Thyroid gland (tissue), 4 donors: ENCODE results near the gene INPP4B. TPM values are rescaled to one million over a fixed set of nuclear protein-coding genes. Genes with fewer than 3 reads are reported as not detected.

Source experiments
- DNase-seq, 2 donors: peaks; one replicate each; pipeline ENCODE4 v3.0.0-alpha.2; 2019
- H3K27ac ChIP-seq, 3 donors: fragments of 200-600 bp; sonication (generic); 1 replicate in 2 of 3; 2 replicates in 1 of 3; pipeline ENCODE4 v1.5.1; 2016 to 2019; ENCODE audit warnings: mild to moderate bottlenecking in 1 of 3, moderate library complexity in 1 of 3
- H3K27me3 ChIP-seq: fragments of 200-600 bp; sonication (generic); one replicate; pipeline ENCODE4 v1.5.1; 2019
- H3K36me3 ChIP-seq, 2 donors: fragments of 200-600 bp; sonication (generic); one replicate each; pipeline ENCODE4 v1.5.1; 2016 to 2019
- H3K4me1 ChIP-seq, 2 donors: fragments of 200-600 bp; sonication (generic); one replicate each; pipeline ENCODE4 v1.5.1; 2017 to 2019
- H3K4me3 ChIP-seq, 3 donors: fragments of 200-600 bp; sonication (generic); replicated peaks in 1 of 3; 1 replicate in 2 of 3; 2 replicates in 1 of 3; pipeline ENCODE4 v1.5.1; 2016; ENCODE audit warnings: mild to moderate bottlenecking in 1 of 3
- H3K9me3 ChIP-seq: fragments of 200-600 bp; sonication (generic); one replicate; pipeline ENCODE4 v1.5.1; 2017
- CTCF ChIP-seq, 6 experiments: fragments of 200-600 bp in 3 of 6; fragments of 450-650 bp in 3 of 6; sonication (generic) in 3 of 6; IDR thresholded peaks; one replicate each; pipeline ENCODE4 v1.5.1; 2016 to 2019; ENCODE audit warnings: antibody characterized with exemption in 6 of 6, mild to moderate bottlenecking in 2 of 6, inconsistent platforms in 1 of 6, moderate library complexity in 1 of 6
- POLR2A ChIP-seq, 2 donors: fragments of 450-650 bp; IDR thresholded peaks; one replicate each; pipeline ENCODE4 v1.6.1; 2017; ENCODE audit warnings: antibody characterized with exemption in 2 of 2, mild to moderate bottlenecking in 2 of 2, moderate library complexity in 1 of 2
- WGBS, 2 donors: methylation state at CpG; one replicate each; pipeline ENCODE4 v1.1.5; 2017; 5-methylcytosine and 5-hydroxymethylcytosine counted together
- intact Hi-C: fragments of 100-400 bp; cut with DNase I; formaldehyde crosslinking; loops from one replicate; pipeline ENCODE4 v1.15.1; 2023
- total RNA-seq, 4 donors: library from RNA; depleted of rRNA; stranded (reverse); fragments of >200 nt; gene quantifications; one replicate each; pipeline ENCODE4 v1.2.3, GENCODE V29; 2016

The INPP4B gene
- total RNA-seq, 4 donors from 2014 or later = 8.0 to 22.1 (median 12.0) TPM

- 98 to 100% methylated on average over 1 of the region's 1 CpG for WGBS, 2 donors
- no peaks in the 10 kb centered on the region for H3K9me3 ChIP-seq
- no peaks in the 10 kb centered on the region for H3K4me1 ChIP-seq
- TF ChIP-seq CTCF (IDR thresholded peaks at IDR 0.05) (no peak), POLR2A (IDR thresholded peaks at IDR 0.05) (no peak)
- H3K27ac ChIP-seq = no peak overlapping the region
- no peak for DNase-seq
- H3K36me3 ChIP-seq = no peaks in the 10 kb centered on the region
- no peaks in the 10 kb centered on the region for H3K27me3 ChIP-seq
- intact Hi-C loops = no loop called here
- no peak overlapping the region for H3K4me3 ChIP-seq
Observed at GRCh38 chr4:142120921-142121320, 725.2 kb downstream of the INPP4B start.

- no peak for DNase-seq
- Histone ChIP-seq H3K4me3 (no peak overlapping the region), H3K27ac (no peak overlapping the region), H3K4me1 (no peaks in the 10 kb centered on the region), H3K36me3 (no peaks in the 10 kb centered on the region), H3K27me3 (no peaks in the 10 kb centered on the region), H3K9me3 (no peaks in the 10 kb centered on the region)
- WGBS, 2 donors = 96 to 98% methylated on average over 2 of the region's 2 CpGs
- intact Hi-C loops = no loop called here
- TF ChIP-seq CTCF (IDR thresholded peaks at IDR 0.05) = no peak
- TF ChIP-seq POLR2A (IDR thresholded peaks at IDR 0.05) = no peak
Observed at GRCh38 chr4:142112451-142112850, 733.6 kb downstream of the INPP4B start.

GRCh38 chr4:142110136-142110535 is 736.0 kb downstream of the INPP4B start:
- no peak for DNase-seq
- H3K9me3 ChIP-seq = no peaks in the 10 kb centered on the region
- H3K36me3 ChIP-seq = no peaks in the 10 kb centered on the region
- H3K4me3 ChIP-seq = no peak overlapping the region
- H3K27me3 ChIP-seq = no peaks in the 10 kb centered on the region
- no peaks in the 10 kb centered on the region for H3K4me1 ChIP-seq
- no peak for TF ChIP-seq CTCF (IDR thresholded peaks at IDR 0.05)
- intact Hi-C loops = no loop called here
- no peak overlapping the region for H3K27ac ChIP-seq

GRCh38 chr4:142104041-142104440 is 742.1 kb downstream of the INPP4B start:
- no peak for TF ChIP-seq POLR2A (IDR thresholded peaks at IDR 0.05)
- no peak for TF ChIP-seq CTCF (IDR thresholded peaks at IDR 0.05)
- Histone ChIP-seq H3K4me3 (no peak overlapping the region), H3K4me1 (no peaks in the 10 kb centered on the region), H3K27me3 (no peaks in the 10 kb centered on the region), H3K9me3 (no peaks in the 10 kb centered on the region), H3K27ac (no peak overlapping the region), H3K36me3 (no peaks in the 10 kb centered on the region)
- DNase-seq = no peak
- intact Hi-C loops = no loop called here
- 93 to 95% methylated on average over 4 of the region's 4 CpGs for WGBS, 2 donors

- Histone ChIP-seq H3K27ac (no peak overlapping the region), H3K4me3 (no peak overlapping the region), H3K36me3 (no peaks in the 10 kb centered on the region), H3K9me3 (no peaks in the 10 kb centered on the region), H3K4me1 (no peaks in the 10 kb centered on the region), H3K27me3 (no peaks in the 10 kb centered on the region)
- 91 to 97% methylated on average over 1 of the region's 1 CpG for WGBS, 2 donors
- intact Hi-C loops = no loop called here
- no peak for DNase-seq
- TF ChIP-seq CTCF (IDR thresholded peaks at IDR 0.05) (no peak), POLR2A (IDR thresholded peaks at IDR 0.05) (no peak)
Observed at GRCh38 chr4:142101401-142101800, 744.7 kb downstream of the INPP4B start.
